OCI-LY3 (cell line): ENCODE results near the gene SNX6.

ENCODE experiments used
- H2AFZ ChIP-seq: fragments of 200-600, 300-600 bp; shearing (Covaris generic); 2 replicates; pipeline ENCODE4 v1.6.0; 2014; ENCODE audit warnings: antibody characterized with exemption, low read depth, low read length
- H3K27ac ChIP-seq: fragments of 200-600, 300-600 bp; sonication (generic); 2 replicates; pipeline ENCODE4 v1.5.1; 2014; ENCODE audit warnings: mild to moderate bottlenecking, low read length, moderate library complexity, mixed read lengths
- H3K27me3 ChIP-seq: fragments of 200-600, 300-600 bp; sonication (generic); 2 replicates; pipeline ENCODE4 v1.6.1; 2014; ENCODE audit warnings: low read depth, low read length, mixed read lengths
- H3K36me3 ChIP-seq: fragments of 200-600, 300-600 bp; sonication (generic); replicated peaks from 2 replicates; pipeline ENCODE3; 2014; ENCODE audit warnings: low read depth, low read length, mixed read lengths
- H3K4me1 ChIP-seq: fragments of 300-600, 200-600 bp; sonication (generic); 2 replicates; pipeline ENCODE4 v1.6.1; 2014; ENCODE audit warnings: low read length, mixed read lengths
- H3K4me2 ChIP-seq: fragments of 200-600, 300-600 bp; sonication (generic); 2 replicates; pipeline ENCODE4 v1.6.1; 2014; ENCODE audit warnings: low read length, mixed read lengths
- H3K4me3 ChIP-seq: fragments of 300-600, 200-600 bp; sonication (generic); 2 replicates; pipeline ENCODE4 v1.5.1; 2014; ENCODE audit warnings: antibody characterized with exemption, mild to moderate bottlenecking, low read length, moderate library complexity
- H3K79me2 ChIP-seq: fragments of 300-600, 200-600 bp; shearing (Covaris generic); 2 replicates; pipeline ENCODE4 v1.6.1; 2014; ENCODE audit warnings: mild to moderate bottlenecking, low read length, mixed read lengths
- H3K9ac ChIP-seq: fragments of 300-600, 200-600 bp; shearing (Covaris generic); 2 replicates; pipeline ENCODE4 v1.6.0; 2014; ENCODE audit warnings: mild to moderate bottlenecking, low read length, moderate library complexity
- H3K9me3 ChIP-seq: fragments of 200-600, 300-600 bp; shearing (Covaris generic); 2 replicates; pipeline ENCODE4 v1.6.1; 2014; ENCODE audit warnings: low read length, mixed read lengths; ENCODE audit not compliant: insufficient read depth
- H4K20me1 ChIP-seq: fragments of 200-600, 300-600 bp; sonication (generic); 2 replicates; pipeline ENCODE4 v1.6.1; 2016; ENCODE audit warnings: low read length, mixed read lengths; ENCODE audit not compliant: insufficient read depth
- EZH2phosphoT487 ChIP-seq: fragments of 200-600 bp; shearing (Covaris generic); IDR thresholded peaks from 2 replicates; pipeline ENCODE4 v1.6.1; 2018; ENCODE audit warnings: antibody characterized with exemption, mixed run types, low read depth
- TF ChIP-seq, protein P1 (sequence below): fragments of 200-600, 300-600 bp; sonication (generic); IDR thresholded peaks from 2 replicates; pipeline ENCODE4 v1.5.1; 2014; ENCODE audit warnings: antibody characterized with exemption, low read length, low read depth

Gene SNX6

DNA sequence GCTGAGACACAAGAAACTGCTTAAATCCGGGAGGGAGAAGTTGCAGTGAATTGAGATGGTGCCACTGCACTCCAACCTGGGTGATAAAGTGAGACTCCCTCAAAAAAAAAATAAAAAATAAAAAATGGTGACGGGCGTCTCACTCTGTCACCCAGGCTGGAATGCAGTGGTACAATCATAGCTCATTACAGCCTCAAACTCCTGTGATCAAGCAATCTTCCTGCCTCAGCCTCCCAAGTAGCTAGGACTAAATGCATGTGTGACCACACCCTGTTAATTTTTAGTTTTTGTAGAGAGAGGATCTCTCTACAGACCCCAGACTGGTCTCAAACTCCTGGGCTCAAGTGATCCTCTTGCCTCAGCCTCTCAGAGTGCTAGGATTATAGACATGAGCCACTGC, 9.1 kb downstream of the SNX6 start:
- TF ChIP-seq, protein P1, sequence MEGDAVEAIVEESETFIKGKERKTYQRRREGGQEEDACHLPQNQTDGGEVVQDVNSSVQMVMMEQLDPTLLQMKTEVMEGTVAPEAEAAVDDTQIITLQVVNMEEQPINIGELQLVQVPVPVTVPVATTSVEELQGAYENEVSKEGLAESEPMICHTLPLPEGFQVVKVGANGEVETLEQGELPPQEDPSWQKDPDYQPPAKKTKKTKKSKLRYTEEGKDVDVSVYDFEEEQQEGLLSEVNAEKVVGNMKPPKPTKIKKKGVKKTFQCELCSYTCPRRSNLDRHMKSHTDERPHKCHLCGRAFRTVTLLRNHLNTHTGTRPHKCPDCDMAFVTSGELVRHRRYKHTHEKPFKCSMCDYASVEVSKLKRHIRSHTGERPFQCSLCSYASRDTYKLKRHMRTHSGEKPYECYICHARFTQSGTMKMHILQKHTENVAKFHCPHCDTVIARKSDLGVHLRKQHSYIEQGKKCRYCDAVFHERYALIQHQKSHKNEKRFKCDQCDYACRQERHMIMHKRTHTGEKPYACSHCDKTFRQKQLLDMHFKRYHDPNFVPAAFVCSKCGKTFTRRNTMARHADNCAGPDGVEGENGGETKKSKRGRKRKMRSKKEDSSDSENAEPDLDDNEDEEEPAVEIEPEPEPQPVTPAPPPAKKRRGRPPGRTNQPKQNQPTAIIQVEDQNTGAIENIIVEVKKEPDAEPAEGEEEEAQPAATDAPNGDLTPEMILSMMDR = no peak
- TF ChIP-seq EZH2phosphoT487 = no peak
- H3K27me3 ChIP-seq = no peaks in the 10 kb centered on the region
- H3K79me2 ChIP-seq = peaks cover 19% of the 10 kb centered on the region
- peaks cover 18% of the 10 kb centered on the region for H3K36me3 ChIP-seq
- H4K20me1 ChIP-seq = peaks cover 6% of the 10 kb centered on the region
- no peak overlapping the region for H3K4me3 ChIP-seq
- H2AFZ ChIP-seq = no peak overlapping the region
- H3K9ac ChIP-seq = no peak overlapping the region
- no peaks in the 10 kb centered on the region for H3K4me1 ChIP-seq
- H3K9me3 ChIP-seq = no peaks in the 10 kb centered on the region
- H3K4me2 ChIP-seq = no peak overlapping the region
- no peak overlapping the region for H3K27ac ChIP-seq

DNA sequence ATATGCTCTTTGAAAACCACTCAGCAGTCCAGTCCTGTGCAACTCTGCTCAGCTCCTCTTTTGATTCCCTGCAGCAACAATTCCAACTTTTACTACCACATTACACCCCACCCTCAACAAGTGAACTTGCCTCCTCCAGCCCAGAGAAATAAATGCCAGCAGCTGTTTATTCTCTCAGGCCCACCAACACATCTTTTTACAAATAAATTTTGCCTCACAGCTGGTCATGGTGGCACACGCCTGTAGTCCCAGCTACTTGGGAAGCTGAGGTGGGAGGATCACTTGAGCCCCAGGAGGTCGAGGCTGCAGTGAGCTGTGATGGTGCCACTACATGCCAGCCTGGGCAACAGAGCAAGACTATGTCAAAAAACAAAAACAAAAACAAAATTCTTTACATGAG, 9.8 kb downstream of the SNX6 start:
- H3K4me2 ChIP-seq = no peak overlapping the region
- TF ChIP-seq EZH2phosphoT487 = no peak
- H2AFZ ChIP-seq = no peak overlapping the region
- no peaks in the 10 kb centered on the region for H3K9me3 ChIP-seq
- no peak overlapping the region for H3K27ac ChIP-seq
- H3K27me3 ChIP-seq = no peaks in the 10 kb centered on the region
- peaks cover 14% of the 10 kb centered on the region for H3K79me2 ChIP-seq
- no peaks in the 10 kb centered on the region for H3K4me1 ChIP-seq
- no peak overlapping the region for H3K4me3 ChIP-seq
- peaks cover 15% of the 10 kb centered on the region for H3K36me3 ChIP-seq
- H4K20me1 ChIP-seq = peaks cover 6% of the 10 kb centered on the region
- H3K9ac ChIP-seq = no peak overlapping the region

DNA sequence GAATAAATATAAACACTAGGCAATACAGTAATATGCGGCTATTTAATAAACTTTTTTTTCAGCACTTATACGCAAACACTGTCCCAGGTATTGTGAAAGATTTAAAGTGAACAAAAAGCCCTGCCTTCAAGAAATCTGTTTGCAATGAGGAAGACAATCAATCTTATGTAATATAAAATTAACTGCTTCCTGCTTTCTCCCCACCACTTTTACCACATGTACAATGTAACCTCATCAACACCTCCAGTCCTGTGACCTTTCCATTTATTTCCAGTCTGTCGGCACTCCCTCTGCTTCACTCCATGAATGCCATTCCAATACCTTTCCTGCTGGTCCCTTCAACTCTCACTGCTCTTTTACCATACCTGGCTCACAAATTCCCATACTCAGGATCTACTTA, 10.5 kb downstream of the SNX6 start:
- H3K4me3 ChIP-seq = no peak overlapping the region
- TF ChIP-seq EZH2phosphoT487 = no peak
- TF ChIP-seq, protein P1 = no peak
- H3K27me3 ChIP-seq = no peaks in the 10 kb centered on the region
- peaks cover 6% of the 10 kb centered on the region for H4K20me1 ChIP-seq
- H3K4me1 ChIP-seq = no peaks in the 10 kb centered on the region
- no peak overlapping the region for H3K9ac ChIP-seq
- H3K4me2 ChIP-seq = no peak overlapping the region
- peaks cover 14% of the 10 kb centered on the region for H3K79me2 ChIP-seq
- H3K9me3 ChIP-seq = no peaks in the 10 kb centered on the region
- no peak overlapping the region for H2AFZ ChIP-seq
- H3K36me3 ChIP-seq = peaks cover 15% of the 10 kb centered on the region
- H3K27ac ChIP-seq = no peak overlapping the region

DNA sequence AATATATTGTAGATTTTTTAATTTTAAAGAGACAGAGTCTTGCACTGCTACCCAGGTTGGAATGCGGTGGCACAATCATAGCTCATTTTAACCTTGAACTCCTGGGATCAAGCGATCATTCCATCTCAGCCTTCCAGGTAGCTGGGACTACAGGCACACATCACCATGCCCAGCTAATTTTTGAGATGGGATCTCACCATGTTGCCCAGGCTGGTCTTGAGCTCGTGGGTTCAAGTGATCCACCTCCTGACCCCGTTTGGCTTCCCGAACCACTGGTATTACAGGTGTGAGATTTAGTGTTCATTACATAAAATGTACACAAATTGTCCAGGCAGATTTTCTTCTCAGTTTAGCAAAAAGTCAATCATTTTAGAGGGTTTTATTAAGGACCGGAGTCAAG, 13.6 kb downstream of the SNX6 start:
- Histone ChIP-seq H3K4me1 (no peaks in the 10 kb centered on the region), H3K27ac (no peak overlapping the region), H3K4me2 (no peak overlapping the region), H3K4me3 (no peak overlapping the region), H3K9ac (no peak overlapping the region), H3K9me3 (no peaks in the 10 kb centered on the region), H3K79me2 (0 out of 2 replicates have a peak, but pooled peaks cover 2% of the 10 kb centered on the region), H4K20me1 (no peaks in the 10 kb centered on the region; the same call in 1 of the 2 replicates), H3K36me3 (peaks cover 6% of the 10 kb centered on the region), H2AFZ (no peak overlapping the region), H3K27me3 (no peaks in the 10 kb centered on the region)
- no peak for TF ChIP-seq EZH2phosphoT487
- TF ChIP-seq, protein P1 = no peak

DNA sequence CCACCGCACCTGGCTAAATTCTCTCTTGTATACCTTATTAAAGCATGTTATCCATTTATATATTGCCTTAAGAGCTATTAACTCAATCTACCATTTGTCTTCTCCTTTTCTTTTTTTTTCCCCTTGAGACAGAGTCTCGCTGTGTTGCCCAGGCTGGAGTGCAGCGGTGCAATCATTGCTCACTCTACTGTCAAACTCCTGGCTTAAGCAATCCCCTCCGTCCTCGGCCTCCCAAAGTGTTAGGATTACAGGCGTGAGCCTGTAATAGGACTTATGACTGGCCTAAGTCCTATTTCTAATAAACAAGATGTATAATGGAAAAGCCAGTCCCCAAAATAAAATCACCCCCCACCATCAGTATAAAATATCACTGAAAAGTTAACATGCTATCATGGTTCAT, 14.4 kb downstream of the SNX6 start:
- Histone ChIP-seq H3K79me2 (0 out of 2 replicates have a peak, but pooled peaks cover 2% of the 10 kb centered on the region), H3K4me2 (no peak overlapping the region), H3K36me3 (peaks cover 3% of the 10 kb centered on the region), H3K9me3 (no peaks in the 10 kb centered on the region), H2AFZ (no peak overlapping the region), H3K4me3 (no peak overlapping the region), H3K4me1 (no peaks in the 10 kb centered on the region), H4K20me1 (no peaks in the 10 kb centered on the region), H3K9ac (no peak overlapping the region), H3K27ac (no peak overlapping the region), H3K27me3 (no peaks in the 10 kb centered on the region)
- no peak for TF ChIP-seq EZH2phosphoT487
- TF ChIP-seq, protein P1 = no peak
